H1 (cell line): Measurements from ENCODE around the gene OASL. TPM values are rescaled to one million over a fixed set of nuclear protein-coding genes. Genes with fewer than 3 reads are reported as not detected.

ENCODE experiments used
- CHD7 ChIP-seq: fragments of 300-600 bp; sonication (generic); IDR thresholded peaks from 2 replicates; pipeline ENCODE4 v1.7.1; 2012; ENCODE audit warnings: low read length, moderate library complexity, mild to moderate bottlenecking, inconsistent platforms; ENCODE audit not compliant: insufficient replicate concordance
- JUN ChIP-seq: IDR thresholded peaks from 2 replicates; pipeline ENCODE4 v1.6.1; 2011; ENCODE audit warnings: low read depth, mild to moderate bottlenecking, improper control_type of control experiment, low read length
- KDM5A ChIP-seq: fragments of 200-600 bp; IDR thresholded peaks from 2 replicates; pipeline ENCODE4 v1.7.1; 2012; ENCODE audit warnings: mild to moderate bottlenecking, low read length, inconsistent platforms, mixed read lengths
- ZNF274 ChIP-seq: IDR thresholded peaks from 2 replicates; pipeline ENCODE4 v1.7.0; 2012; ENCODE audit warnings: low read length, borderline replicate concordance; ENCODE audit errors: extremely low read depth
- polyA plus RNA-seq, 7 experiments: library from polyadenylated mRNA; depleted of rRNA in 3 of 7; stranded (reverse) in 5 of 7; unstranded in 2 of 7; fragments of >200 nt in 5 of 7; fragments of 200-250 nt in 2 of 7; gene quantifications; 1 replicate in 5 of 7; 2 replicates in 1 of 7; 4 replicates in 1 of 7; pipeline versions ENCODE4 v1.2.1 to v1.2.3, GENCODE V29; 2011 to 2013; ENCODE audit warnings: missing spikeins in 2 of 7, mixed read lengths in 2 of 7
- total RNA-seq: library from RNA; stranded (reverse); fragmentation: NEBNext Ultra II Directional; extraction: Animal tissue kit (Norgen Biotek cat#: 25700); gene quantifications from 2 replicates; pipeline ENCODE4 v1.2.1, GENCODE V29; 2021

OASL gene
- total and polyA plus RNA-seq, 2 of the 8 experiments (the other 6 are each of a cell fraction or from before 2014, with no cell fraction given), result not detected

- no peak for TF ChIP-seq CHD7
- no peak for TF ChIP-seq JUN
- no peak for TF ChIP-seq KDM5A
- no peak for TF ChIP-seq ZNF274
Observed at GRCh38 chr12:121057794-121058193, 18.7 kb upstream of the OASL start (continued).
